ENCODE data around the gene MRPL24. TPM values are rescaled to one million over a fixed set of nuclear protein-coding genes. Genes with fewer than 3 reads are reported as not detected.

Gene MRPL24
- total and polyA plus RNA-seq, 9 of the 15 experiments (the other 6 are each of a cell fraction or from before 2014, with no cell fraction given) = 74.3 to 267 (median 113) TPM

DNA sequence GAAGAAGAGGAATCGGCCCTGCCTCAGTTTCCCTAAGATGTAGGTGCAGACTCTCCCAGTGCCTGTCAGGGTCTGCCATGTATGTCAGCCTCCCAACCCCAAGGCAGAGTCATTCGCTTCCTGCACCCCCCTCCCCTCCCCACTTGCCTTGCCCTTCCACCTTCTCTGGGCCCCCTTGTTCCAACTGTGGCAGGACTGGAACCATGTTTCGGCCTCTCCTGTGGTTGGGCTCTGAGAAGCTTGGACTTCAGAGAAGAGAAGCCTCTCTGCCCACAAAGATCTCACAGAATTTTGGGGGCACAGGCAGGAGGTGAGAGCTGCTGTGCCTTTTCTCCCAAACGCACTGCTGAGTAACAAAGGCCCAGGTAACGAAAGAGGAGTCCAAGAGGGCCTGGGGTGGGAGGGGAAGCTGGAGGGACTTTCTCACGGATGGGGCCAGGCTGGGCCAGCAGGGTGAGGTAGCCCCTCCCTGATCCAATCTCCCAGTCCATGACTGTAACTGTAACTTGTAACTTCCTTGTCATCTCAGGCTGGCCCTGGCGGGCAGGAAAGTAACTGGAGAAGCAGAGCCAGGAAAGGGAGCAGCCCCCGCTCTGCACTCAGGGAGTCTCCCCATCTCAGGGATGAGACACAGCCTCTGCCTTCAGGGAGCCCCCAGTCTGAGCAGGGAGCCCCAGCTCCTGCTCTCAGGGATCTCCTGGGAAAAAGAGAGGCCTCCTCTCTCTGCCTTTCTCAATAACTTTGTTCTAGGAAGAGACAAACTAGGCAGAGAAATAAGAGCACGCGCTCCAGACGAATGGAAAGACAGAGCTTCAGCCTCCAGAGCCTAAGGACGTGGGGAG lies 46.8 kb downstream of the MRPL24 start (continued):
- TF ChIP-seq ZNF431 (CRISPR knock-in tag; IDR thresholded peaks at IDR 0.05) (no peak), BHLHE40 (IDR thresholded peaks at IDR 0.05; ENCODE audit: low read length) (no peak), SMC3 (conservative IDR thresholded peaks at IDR 0.05; ENCODE audit: insufficient read depth, low read depth, low read length) (no peak), PRMT5 (CRISPR knock-in tag; IDR thresholded peaks at IDR 0.05) (no peak), ASH1L (IDR thresholded peaks at IDR 0.05; ENCODE audit: borderline replicate concordance, low read depth, partially characterized antibody) (no peak), ZNF644 (tag; IDR thresholded peaks at IDR 0.05; ENCODE audit: low read depth) (peak; percentile 75), CBFA2T2 (conservative IDR thresholded peaks at IDR 0.05) (no peak), ZNF699 (CRISPR knock-in tag; IDR thresholded peaks at IDR 0.05; ENCODE audit: insufficient replicate concordance) (no peak), NCOA4 (IDR thresholded peaks at IDR 0.05; ENCODE audit: partially characterized antibody) (no peak), RFX7 (CRISPR knock-in tag; IDR thresholded peaks at IDR 0.05) (peak; percentile 52; the same call in 1 of the 2 replicates), PHF21A (IDR thresholded peaks at IDR 0.05; ENCODE audit: borderline replicate concordance, low read depth) (no peak), CSDE1 (IDR thresholded peaks at IDR 0.05) (no peak), ZNF212 (CRISPR knock-in tag; IDR thresholded peaks at IDR 0.05) (no peak), NFE2L1 (tag; IDR thresholded peaks at IDR 0.05; ENCODE audit: borderline replicate concordance, low read depth) (peak; percentile 26; the same call in 1 of the 2 replicates), ZNF282 (CRISPR knock-in tag; IDR thresholded peaks at IDR 0.05) (no peak), ATF6 (CRISPR knock-in tag; IDR thresholded peaks at IDR 0.05) (no peak), U2AF2 (optimal IDR thresholded peaks at IDR 0.05; ENCODE audit: low read depth, low read length) (no peak), ZNF79 (CRISPR knock-in tag; IDR thresholded peaks at IDR 0.05; ENCODE audit: low read depth) (0 out of 2 replicates have a peak, but pooled peaks have one; percentile 42), ZNF239 (CRISPR knock-in tag; IDR thresholded peaks at IDR 0.05) (peak; percentile 59; the same call in 1 of the 2 replicates), LEF1 (IDR thresholded peaks at IDR 0.05) (peak; percentile 69; the same call in 1 of the 2 replicates), HNRNPK (IDR thresholded peaks at IDR 0.05; ENCODE audit: low read depth, low read length, poor library complexity, severe bottlenecking) (no peak), IFI16 (CRISPR knock-in tag; IDR thresholded peaks at IDR 0.05) (peak; percentile 42; the same call in 1 of the 2 replicates), TFAP4 (CRISPR knock-in tag; IDR thresholded peaks at IDR 0.05; ENCODE audit: borderline replicate concordance) (peak; percentile 70; the same call in 1 of the 2 replicates), ZNF347 (CRISPR knock-in tag; IDR thresholded peaks at IDR 0.05; ENCODE audit: low read depth) (no peak), ZNF778 (CRISPR knock-in tag; IDR thresholded peaks at IDR 0.05) (no peak), ZNF589 (CRISPR knock-in tag; IDR thresholded peaks at IDR 0.05; ENCODE audit: low read depth) (peak; percentile 77), MIER1 (IDR thresholded peaks at IDR 0.05; ENCODE audit: low read depth) (no peak)
